Peyer's patch (tissue), 4 donors: ENCODE measurements around the gene SLC38A4. TPM values are rescaled to one million over a fixed set of nuclear protein-coding genes. Genes with fewer than 3 reads are reported as not detected.

Source experiments
- DNase-seq, 3 donors: peaks; one replicate each; pipeline ENCODE4 v3.0.0-alpha.2; 2017 to 2019
- H3K27ac ChIP-seq, 4 donors: fragments of 200-600 bp; sonication (generic); one replicate each; pipeline ENCODE4 v1.5.1; 2016 to 2019
- H3K27me3 ChIP-seq, 2 donors: fragments of 200-600 bp; sonication (generic); one replicate each; pipeline ENCODE4 v1.5.1; 2019
- H3K36me3 ChIP-seq, 3 donors: fragments of 200-600 bp; sonication (generic); one replicate each; pipeline ENCODE4 v1.5.1; 2016 to 2019
- H3K4me1 ChIP-seq, 4 donors: fragments of 200-600 bp; sonication (generic); one replicate each; pipeline ENCODE4 v1.5.1; 2016 to 2019
- H3K4me3 ChIP-seq, 4 donors: fragments of 200-600 bp; sonication (generic); 1 replicate in 3 of 4; 2 replicates in 1 of 4; pipeline ENCODE4 v1.5.1; 2016 to 2019; ENCODE audit warnings: mild to moderate bottlenecking in 1 of 4
- H3K9me3 ChIP-seq, 4 donors: fragments of 200-600 bp; sonication (generic); one replicate each; pipeline ENCODE4 v1.5.1; 2016 to 2019; ENCODE audit warnings: mild to moderate bottlenecking in 1 of 4
- CTCF ChIP-seq, 6 experiments: fragments of 450-650 bp in 4 of 6; fragments of 200-600 bp in 2 of 6; sonication (generic) in 1 of 6; IDR thresholded peaks; one replicate each; pipeline ENCODE4 v1.5.1; 2017 to 2019; ENCODE audit warnings: antibody characterized with exemption in 6 of 6, mild to moderate bottlenecking in 3 of 6, moderate library complexity in 1 of 6
- POLR2A ChIP-seq, 2 donors: fragments of 450-650 bp; IDR thresholded peaks; one replicate each; pipeline ENCODE4 v1.5.1; 2017; ENCODE audit warnings: antibody characterized with exemption in 2 of 2, mild to moderate bottlenecking in 2 of 2, moderate library complexity in 2 of 2
- total RNA-seq, 4 donors: library from RNA; depleted of rRNA; stranded (reverse); fragments of >200 nt; gene quantifications; one replicate each; pipeline ENCODE4 v1.1.0, GENCODE V29; 2016

SLC38A4 gene
- total RNA-seq, 4 donors from 2014 or later: 0.18 to 18.6 (median 1.1) TPM; not detected in 1

GRCh38 chr12:46785382-46785781, 40.4 kb downstream of the SLC38A4 start:
- TF ChIP-seq POLR2A (IDR thresholded peaks at IDR 0.05) (no peak), CTCF (IDR thresholded peaks at IDR 0.05) (no peak)
- no peak overlapping the region for H3K27ac ChIP-seq
- H3K9me3 ChIP-seq: no peaks in the 10 kb centered on the region
- H3K27me3 ChIP-seq: no peaks in the 10 kb centered on the region
- no peak for DNase-seq
- no peak overlapping the region for H3K4me3 ChIP-seq
- H3K4me1 ChIP-seq: no peaks in the 10 kb centered on the region
- no peaks in the 10 kb centered on the region for H3K36me3 ChIP-seq

- DNase-seq: no peak
- no peaks in the 10 kb centered on the region for H3K36me3 ChIP-seq
- H3K27me3 ChIP-seq: no peaks in the 10 kb centered on the region
- H3K4me3 ChIP-seq: no peak overlapping the region
- H3K27ac ChIP-seq: no peak overlapping the region
- H3K9me3 ChIP-seq: no peaks in the 10 kb centered on the region
- TF ChIP-seq CTCF (IDR thresholded peaks at IDR 0.05) (no peak), POLR2A (IDR thresholded peaks at IDR 0.05) (no peak)
- H3K4me1 ChIP-seq: no peaks in the 10 kb centered on the region
Measured at GRCh38 chr12:46783871-46784270, 41.9 kb downstream of the SLC38A4 start.

- Histone ChIP-seq H3K9me3 (no peaks in the 10 kb centered on the region), H3K27ac (no peak overlapping the region), H3K36me3 (no peaks in the 10 kb centered on the region), H3K27me3 (no peaks in the 10 kb centered on the region), H3K4me3 (no peak overlapping the region), H3K4me1 (no peaks in the 10 kb centered on the region)
- DNase-seq: no peak
- TF ChIP-seq CTCF (IDR thresholded peaks at IDR 0.05): no peak
- TF ChIP-seq POLR2A (IDR thresholded peaks at IDR 0.05): no peak
Measured at GRCh38 chr12:46779879-46780278, 45.9 kb downstream of the SLC38A4 start.

DNA sequence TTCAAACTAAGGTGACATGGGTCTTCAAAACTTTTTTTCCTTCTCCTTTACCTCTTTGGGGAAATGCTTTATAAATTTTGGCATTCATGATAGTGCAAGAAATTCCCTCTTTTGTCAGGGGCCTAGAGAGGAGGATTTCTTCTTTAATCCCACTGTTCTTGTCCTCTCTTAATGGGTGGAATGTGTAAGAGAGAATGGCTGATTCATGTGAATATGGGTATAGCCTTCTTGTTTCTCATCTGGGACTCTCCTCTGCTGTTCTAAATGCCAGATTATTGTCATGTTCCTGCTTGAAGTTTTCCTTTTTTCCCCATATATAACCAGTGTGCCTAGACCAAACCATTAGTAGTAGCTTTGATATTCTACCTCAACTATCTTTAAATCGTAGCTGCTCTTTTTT, 46.7 kb downstream of the SLC38A4 start:
- H3K27ac ChIP-seq: no peak overlapping the region
- no peaks in the 10 kb centered on the region for H3K9me3 ChIP-seq
- no peaks in the 10 kb centered on the region for H3K4me1 ChIP-seq
- no peaks in the 10 kb centered on the region for H3K27me3 ChIP-seq
- H3K4me3 ChIP-seq: no peak overlapping the region
- H3K36me3 ChIP-seq: no peaks in the 10 kb centered on the region
- TF ChIP-seq CTCF (IDR thresholded peaks at IDR 0.05) (no peak), POLR2A (IDR thresholded peaks at IDR 0.05) (no peak)
- no peak for DNase-seq

DNA sequence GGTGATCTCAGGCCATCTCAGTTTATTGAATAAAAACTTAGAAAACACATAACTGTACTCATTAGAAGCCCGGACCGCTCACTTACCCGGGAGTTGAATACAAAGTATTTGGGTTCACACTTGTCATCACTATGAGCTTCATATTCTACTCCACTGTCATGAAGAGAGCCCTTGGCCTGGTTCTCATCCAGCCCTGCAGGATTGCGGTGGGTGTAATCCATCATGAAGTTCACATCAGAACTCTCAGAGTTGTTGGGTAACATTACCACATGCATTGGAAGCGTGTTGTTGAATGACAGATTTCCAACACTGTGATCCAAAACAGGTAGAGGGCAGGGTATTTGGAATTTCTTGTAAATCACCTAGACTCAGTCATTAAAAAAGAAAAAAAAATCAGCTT, 47.4 kb downstream of the SLC38A4 start:
- no peak for DNase-seq
- Histone ChIP-seq H3K9me3 (no peaks in the 10 kb centered on the region), H3K36me3 (no peaks in the 10 kb centered on the region), H3K27ac (no peak overlapping the region), H3K4me1 (no peaks in the 10 kb centered on the region), H3K4me3 (no peak overlapping the region), H3K27me3 (no peaks in the 10 kb centered on the region)
- TF ChIP-seq POLR2A (IDR thresholded peaks at IDR 0.05) (no peak), CTCF (IDR thresholded peaks at IDR 0.05) (no peak)

DNA sequence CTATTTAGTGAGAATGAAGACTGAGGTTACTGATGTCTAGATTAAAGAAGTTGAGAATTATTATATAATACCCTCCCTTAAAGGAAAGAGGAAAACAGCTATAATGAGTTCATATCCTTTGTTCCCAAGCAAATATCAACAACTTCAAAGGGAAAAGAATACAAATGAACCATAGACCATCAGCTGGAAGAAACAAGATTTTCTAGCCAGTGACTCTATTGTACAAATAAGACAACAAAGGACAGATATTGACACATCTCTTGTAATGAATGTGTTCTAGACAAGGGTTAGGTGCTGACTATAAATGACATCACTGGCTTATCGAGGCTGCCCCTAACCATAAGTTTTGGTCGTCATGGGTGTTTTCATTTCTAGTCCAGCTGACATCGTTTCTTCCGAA, 48.2 kb downstream of the SLC38A4 start:
- no peak for DNase-seq
- Histone ChIP-seq H3K4me3 (no peak overlapping the region), H3K27ac (no peak overlapping the region), H3K9me3 (no peaks in the 10 kb centered on the region), H3K27me3 (no peaks in the 10 kb centered on the region), H3K36me3 (no peaks in the 10 kb centered on the region), H3K4me1 (no peaks in the 10 kb centered on the region)
- TF ChIP-seq CTCF (IDR thresholded peaks at IDR 0.05) (no peak), POLR2A (IDR thresholded peaks at IDR 0.05) (no peak)
